Right ventricle myocardium inferior (tissue), 1 donor: Measurements from ENCODE around the gene CSRNP3. TPM values are rescaled to one million over a fixed set of nuclear protein-coding genes. Genes with fewer than 3 reads are reported as not detected.
"Not testable (repeated sequence)": the region's sequence is repeated elsewhere in the genome, so short reads cannot be mapped to it uniquely, and the experiment has no call there.

Experiments
- ATAC-seq: fragments of 200-7000 bp; cut with Tn5 transposase; one replicate; pipeline ENCODE4 v1.9.1; 2020; ENCODE audit warnings: mild to moderate bottlenecking, moderate library complexity
- DNase-seq: peaks from one replicate; pipeline ENCODE4 v3.0.0; 2021; ENCODE audit errors: missing footprints
- intact Hi-C: fragments of 100-400 bp; cut with DNase I; formaldehyde crosslinking; loops from one replicate; pipeline ENCODE4 v1.11.0; 2022
- total RNA-seq: library from RNA; stranded (reverse); fragmentation: NEBNext Ultra II Directional; extraction: Animal tissue kit (Norgen Biotek cat#: 25700); gene quantifications from one replicate; pipeline ENCODE4 v1.2.1, GENCODE V29; 2021
- donor health status: DM: no; HTN: yes; CAD: no; lungs with severe emphysema.

The CSRNP3 gene
- total RNA-seq, 1 donor from 2014 or later = 5.1 TPM

DNA sequence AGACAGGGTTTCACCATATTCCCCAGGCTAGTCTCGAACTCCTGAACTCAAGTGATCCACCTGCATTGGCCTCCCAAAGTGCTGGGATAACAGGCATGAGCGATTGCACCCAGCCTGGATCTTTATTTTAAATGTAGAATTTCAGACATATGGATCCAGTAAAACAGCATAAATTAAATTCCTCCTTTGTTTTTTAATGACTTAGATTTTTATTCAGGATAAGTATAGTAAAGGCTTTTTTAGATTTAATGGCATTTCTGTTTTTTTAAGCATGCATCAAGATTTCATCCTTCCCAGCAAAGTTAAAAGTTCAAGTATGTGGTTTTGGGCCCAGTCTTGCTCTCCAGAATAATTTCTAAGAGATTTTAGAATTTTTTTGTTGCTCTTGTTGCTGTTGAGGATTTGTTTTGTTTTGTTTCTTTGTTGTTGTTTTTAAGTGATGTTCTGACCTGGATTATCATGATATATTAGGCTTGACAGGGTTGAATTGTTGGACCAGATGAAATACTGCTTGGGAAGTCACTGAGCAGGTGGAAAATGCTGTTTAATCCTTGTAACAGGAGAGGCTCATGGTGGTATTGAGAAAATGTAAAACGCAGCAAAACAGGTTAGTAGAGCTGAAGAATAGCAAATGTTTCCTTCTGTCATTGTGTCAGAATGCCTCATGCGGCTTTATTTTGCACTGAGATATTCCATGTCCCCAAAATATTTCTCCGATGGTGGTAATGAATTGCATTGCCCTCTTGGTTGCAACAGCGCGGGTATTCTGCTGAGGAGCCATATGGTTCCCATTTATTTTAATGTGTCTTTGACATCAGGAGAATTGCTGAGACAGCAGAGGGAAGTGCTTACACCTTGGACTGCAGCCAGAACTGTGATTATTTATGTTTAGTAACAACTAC lies 176.7 kb downstream of the CSRNP3 start:
- intact Hi-C loops = no loop called here
- DNase-seq (no peak), ATAC-seq (no peak)

GRCh38 chr2:165647409-165647808 lies 177.9 kb downstream of the CSRNP3 start:
- no peak for DNase-seq
- no peak for ATAC-seq

GRCh38 chr2:165648801-165649200 lies 179.3 kb downstream of the CSRNP3 start:
- ATAC-seq (no peak), DNase-seq (no peak)
- intact Hi-C loops = no loop called here

More at GRCh38 chr2:165647409-165647808, 177.9 kb downstream of the CSRNP3 start:
- intact Hi-C loops = no loop called here

DNA sequence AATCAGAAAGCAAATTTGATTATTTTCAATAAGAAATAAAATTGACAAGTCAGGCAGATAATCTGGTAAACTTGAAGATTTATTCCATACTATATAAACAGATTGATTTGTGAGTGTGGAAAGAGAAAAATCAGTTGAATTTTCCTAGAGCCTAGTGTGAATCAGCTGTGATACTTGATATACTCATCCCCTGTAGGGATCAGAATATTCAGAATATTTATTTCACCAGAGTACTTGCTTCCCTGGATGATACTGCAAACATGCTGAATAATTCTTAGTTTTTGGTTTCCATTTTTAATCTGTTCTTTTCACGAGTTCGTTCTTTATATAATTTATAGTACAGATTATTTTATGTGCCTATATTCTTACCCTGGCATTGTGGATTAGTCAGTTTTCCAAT lies 181.7 kb downstream of the CSRNP3 start:
- no peak for DNase-seq
- ATAC-seq = no peak
- intact Hi-C loops = no loop called here

DNA sequence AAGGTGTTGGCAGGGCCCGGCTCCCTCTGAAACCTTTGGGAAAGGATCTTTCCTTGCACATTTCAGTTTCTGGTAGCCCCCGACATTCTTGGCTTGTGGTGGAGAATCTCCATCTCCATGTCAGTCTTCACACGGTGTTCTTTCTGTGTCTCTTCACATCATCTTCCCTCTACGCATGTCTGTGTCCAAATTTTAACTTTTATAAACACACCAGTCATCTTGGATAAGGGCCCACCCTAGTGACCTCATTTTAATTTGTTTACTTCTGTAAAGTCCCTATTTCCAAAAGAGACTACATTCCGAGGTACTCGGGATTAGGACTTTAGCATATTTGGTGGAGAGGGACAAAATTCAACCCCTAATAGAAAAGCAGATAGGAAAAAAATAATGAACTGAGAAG lies 186.2 kb downstream of the CSRNP3 start:
- ATAC-seq (peak; percentile 68), DNase-seq (no peak)
- intact Hi-C loops = no loop called here

GRCh38 chr2:165660361-165660760 lies 190.9 kb downstream of the CSRNP3 start:
- no peak for ATAC-seq

GRCh38 chr2:165662720-165663119 lies 193.2 kb downstream of the CSRNP3 start:
- no peak for DNase-seq
- ATAC-seq = no peak
- intact Hi-C loops = no loop called here

More at GRCh38 chr2:165660361-165660760, 190.9 kb downstream of the CSRNP3 start:
- intact Hi-C loops = no loop called here
- no peak for DNase-seq

GRCh38 chr2:165665614-165666013 lies 196.1 kb downstream of the CSRNP3 start:
- ATAC-seq (no peak), DNase-seq (no peak)
- intact Hi-C loops = no loop called here

DNA sequence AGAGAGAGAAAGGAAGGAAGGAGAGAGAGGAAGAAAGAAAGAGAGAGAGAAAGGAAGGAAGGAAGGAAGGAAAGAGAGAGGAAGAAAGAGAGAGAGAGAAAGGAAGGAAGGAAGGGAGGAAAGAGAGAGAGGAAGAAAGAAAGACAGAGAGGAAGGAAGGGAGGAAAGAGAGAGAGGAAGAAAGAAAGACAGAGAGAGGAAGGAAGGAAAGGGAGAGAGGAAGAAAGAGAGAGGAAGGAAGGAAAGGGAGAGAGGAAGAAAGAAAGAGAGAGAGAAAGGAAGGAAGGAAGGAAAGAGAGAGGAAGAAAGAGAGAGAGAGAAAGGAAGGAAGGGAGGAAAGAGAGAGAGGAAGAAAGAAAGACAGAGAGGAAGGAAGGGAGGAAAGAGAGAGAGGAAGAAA lies 196.6 kb downstream of the CSRNP3 start:
- intact Hi-C loops, DNase-seq, ATAC-seq: not testable (repeated sequence)

- DNase-seq = no peak
- intact Hi-C loops = no loop called here
- no peak for ATAC-seq
These were observed 197.1 kb downstream of the CSRNP3 start for GRCh38 chr2:165666605-165667004.

- ATAC-seq (no peak), DNase-seq (no peak)
- intact Hi-C loops = no loop called here
These were observed 197.9 kb downstream of the CSRNP3 start for GRCh38 chr2:165667375-165667774.

- intact Hi-C loops = no loop called here
- DNase-seq = no peak
- ATAC-seq = no peak
These were observed 205.3 kb downstream of the CSRNP3 start for GRCh38 chr2:165674780-165675179.

- DNase-seq (no peak), ATAC-seq (no peak)
- intact Hi-C loops = no loop called here
These were observed 206.1 kb downstream of the CSRNP3 start for GRCh38 chr2:165675551-165675968.

- ATAC-seq (no peak), DNase-seq (no peak)
- intact Hi-C loops = no loop called here
These were observed 209.4 kb downstream of the CSRNP3 start for GRCh38 chr2:165678882-165679281.

GRCh38 chr2:165679621-165680020 lies 210.1 kb downstream of the CSRNP3 start:
- intact Hi-C loops = loop anchor here (10.0 kb wide), 1 partner anchor 105 kb away; no protein-coding TSS in a partner anchor
- DNase-seq (no peak), ATAC-seq (no peak)

GRCh38 chr2:165681841-165682240 lies 212.3 kb downstream of the CSRNP3 start:
- intact Hi-C loops = loop anchor here (10.0 kb wide), 1 partner anchor 107 kb away; no protein-coding TSS in a partner anchor
- ATAC-seq (peak; percentile 98), DNase-seq (no peak)

GRCh38 chr2:165682546-165682945 lies 213.0 kb downstream of the CSRNP3 start:
- DNase-seq (no peak), ATAC-seq (no peak)
- intact Hi-C loops = loop anchor here (10.0 kb wide), 1 partner anchor 108 kb away; no protein-coding TSS in a partner anchor

DNA sequence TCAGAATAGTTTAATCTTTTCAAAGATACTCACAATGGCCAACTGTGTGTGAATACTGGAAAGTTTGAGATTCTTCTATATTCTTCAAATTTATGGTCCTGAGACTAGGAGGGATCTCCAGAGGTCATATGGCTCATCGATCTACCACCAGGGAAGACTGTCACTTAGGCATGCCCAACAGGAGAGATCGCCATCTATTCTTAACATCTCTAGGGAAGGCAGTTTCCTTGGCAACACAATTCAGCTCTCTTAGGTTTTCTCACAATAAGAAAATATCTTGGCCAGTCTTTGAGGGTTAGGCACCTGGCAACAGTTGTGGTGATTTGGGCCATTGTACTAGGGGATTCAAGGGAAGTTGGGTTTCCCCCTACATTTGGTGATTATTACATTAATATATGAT lies 217.3 kb downstream of the CSRNP3 start:
- ATAC-seq (no peak), DNase-seq (no peak)
- intact Hi-C loops = loop anchor here (10.0 kb wide), 1 partner anchor 112 kb away; no protein-coding TSS in a partner anchor

GRCh38 chr2:165687426-165688002 lies 218.0 kb downstream of the CSRNP3 start:
- DNase-seq = no peak
- intact Hi-C loops = loop anchor here (10.0 kb wide), 1 partner anchor 113 kb away; no protein-coding TSS in a partner anchor
- ATAC-seq = no peak

DNA sequence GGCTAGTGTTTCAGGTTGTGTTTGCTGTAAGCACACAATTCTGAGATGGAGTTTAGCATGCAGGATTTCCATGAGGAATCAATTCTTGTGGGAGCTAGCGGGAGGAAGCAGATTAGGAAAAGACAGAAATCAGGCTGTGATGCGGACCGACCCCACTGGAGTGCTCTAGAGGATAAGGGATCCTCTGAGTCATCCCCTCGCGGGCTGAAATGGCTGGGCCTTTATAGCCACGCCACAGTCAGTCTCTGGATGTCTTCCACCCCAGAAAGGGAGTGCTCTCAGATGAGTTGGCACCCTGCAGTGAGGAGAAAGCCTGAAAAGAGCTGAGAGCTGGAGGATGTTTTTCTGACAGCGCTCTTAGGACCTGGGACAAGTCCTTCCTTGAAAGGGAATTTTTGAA lies 222.1 kb downstream of the CSRNP3 start:
- intact Hi-C loops = no loop called here
- DNase-seq = no peak
- peak; percentile 78 for ATAC-seq
